C4-2B (cell line): ENCODE results near the gene ADAMTS10.

ENCODE experiments used
- H3K27ac ChIP-seq: fragments of 450-650 bp; 2 replicates; pipeline ENCODE4 v1.5.1; 2017
- CTCF ChIP-seq: fragments of 450-650 bp; conservative IDR thresholded peaks from 2 replicates; pipeline ENCODE4 v1.5.1; 2017; ENCODE audit warnings: mild to moderate bottlenecking
- ZFX ChIP-seq: fragments of 450-650 bp; IDR thresholded peaks from 2 replicates; pipeline ENCODE4 v1.6.1; 2017

ADAMTS10 gene

GRCh38 chr19:8610041-8610935 lies at the start of gene ADAMTS10:
Gene ADAMTS10 (minus strand): TSS chr19:8610715. CDS start chr19:8605710, 5,005 bp downstream.
- no peak within 1 kb of the TSS for H3K27ac ChIP-seq
- TF ChIP-seq CTCF = no peak
- TF ChIP-seq ZFX = no peak

- TF ChIP-seq ZFX (no peak), CTCF (no peak)
- no peak overlapping the region for H3K27ac ChIP-seq
Measured at GRCh38 chr19:8659905-8660304, 49.4 kb upstream of the ADAMTS10 start.

- TF ChIP-seq CTCF (no peak), ZFX (no peak)
- H3K27ac ChIP-seq = no peak overlapping the region
Measured at GRCh38 chr19:8657869-8658268, 47.4 kb upstream of the ADAMTS10 start.

GRCh38 chr19:8655340-8655709 lies 44.8 kb upstream of the ADAMTS10 start:
- TF ChIP-seq CTCF (no peak), ZFX (no peak)
- H3K27ac ChIP-seq = no peak overlapping the region

GRCh38 chr19:8654591-8655339 lies 44.2 kb upstream of the ADAMTS10 start:
- H3K27ac ChIP-seq = no peak overlapping the region

GRCh38 chr19:8648240-8648639 lies 37.7 kb upstream of the ADAMTS10 start:
- TF ChIP-seq CTCF = no peak
- TF ChIP-seq ZFX = no peak

More at GRCh38 chr19:8654591-8655339, 44.2 kb upstream of the ADAMTS10 start:
- TF ChIP-seq ZFX (no peak), CTCF (peak; percentile 97)

More at GRCh38 chr19:8648240-8648639, 37.7 kb upstream of the ADAMTS10 start:
- H3K27ac ChIP-seq = no peak overlapping the region
